D721Med (cell line): ENCODE data around the gene NEDD4L.

Experiments used
- DNase-seq: peaks from one replicate; pipeline ENCODE4 v3.0.0; 2011; ENCODE audit warnings: low spot score; ENCODE audit not compliant: insufficient read length
- FAIRE-seq: peaks from 2 replicates; lab custom pipeline; 2011; peaks lifted over from hg19 to GRCh38; lab: Jason Lieb, UNC
- CTCF ChIP-seq: IDR thresholded peaks from 2 replicates; pipeline ENCODE4 v1.5.1; 2012; ENCODE audit warnings: mild to moderate bottlenecking, control low read depth; ENCODE audit not compliant: insufficient read depth; ENCODE audit errors: missing control alignments

Gene NEDD4L

GRCh38 chr18:58413667-58414628, 369.9 kb downstream of the NEDD4L start:
- peak; percentile 89 for FAIRE-seq
- no peak for TF ChIP-seq CTCF

GRCh38 chr18:58416014-58416703, 372.1 kb downstream of the NEDD4L start:
- DNase-seq (no peak), FAIRE-seq (no peak)
- TF ChIP-seq CTCF: no peak

More at GRCh38 chr18:58413667-58414628, 369.9 kb downstream of the NEDD4L start:
- no peak for DNase-seq

GRCh38 chr18:58416704-58417683, 373.0 kb downstream of the NEDD4L start:
- no peak for DNase-seq
- TF ChIP-seq CTCF: no peak
- peak; percentile 53 for FAIRE-seq

- FAIRE-seq (no peak), DNase-seq (no peak)
- no peak for TF ChIP-seq CTCF
Measured at GRCh38 chr18:58417752-58418151, 373.7 kb downstream of the NEDD4L start.

- FAIRE-seq: no peak
- no peak for DNase-seq
Measured at GRCh38 chr18:58418361-58418760, 374.3 kb downstream of the NEDD4L start.

More at GRCh38 chr18:58418361-58418760, 374.3 kb downstream of the NEDD4L start:
- no peak for TF ChIP-seq CTCF
